Lung microvascular endothelial cell (primary cell): ENCODE results near the gene PDK3. TPM values are rescaled to one million over a fixed set of nuclear protein-coding genes. Genes with fewer than 3 reads are reported as not detected.

Experiments used
- DNase-seq, 2 donors: peaks; one replicate each; pipeline versions ENCODE4 v3.0.0 to v3.0.0-alpha.2; 2010; ENCODE audit warnings: low read depth in 2 of 2
- total RNA-seq: library from RNA; depleted of rRNA; stranded (reverse); fragments of >200 nt; gene quantifications from 2 replicates; pipeline ENCODE4 v1.2.1, GENCODE V29; 2014

PDK3 gene
- total RNA-seq, result 2.4 and 3.1 TPM in 2 replicates

DNA sequence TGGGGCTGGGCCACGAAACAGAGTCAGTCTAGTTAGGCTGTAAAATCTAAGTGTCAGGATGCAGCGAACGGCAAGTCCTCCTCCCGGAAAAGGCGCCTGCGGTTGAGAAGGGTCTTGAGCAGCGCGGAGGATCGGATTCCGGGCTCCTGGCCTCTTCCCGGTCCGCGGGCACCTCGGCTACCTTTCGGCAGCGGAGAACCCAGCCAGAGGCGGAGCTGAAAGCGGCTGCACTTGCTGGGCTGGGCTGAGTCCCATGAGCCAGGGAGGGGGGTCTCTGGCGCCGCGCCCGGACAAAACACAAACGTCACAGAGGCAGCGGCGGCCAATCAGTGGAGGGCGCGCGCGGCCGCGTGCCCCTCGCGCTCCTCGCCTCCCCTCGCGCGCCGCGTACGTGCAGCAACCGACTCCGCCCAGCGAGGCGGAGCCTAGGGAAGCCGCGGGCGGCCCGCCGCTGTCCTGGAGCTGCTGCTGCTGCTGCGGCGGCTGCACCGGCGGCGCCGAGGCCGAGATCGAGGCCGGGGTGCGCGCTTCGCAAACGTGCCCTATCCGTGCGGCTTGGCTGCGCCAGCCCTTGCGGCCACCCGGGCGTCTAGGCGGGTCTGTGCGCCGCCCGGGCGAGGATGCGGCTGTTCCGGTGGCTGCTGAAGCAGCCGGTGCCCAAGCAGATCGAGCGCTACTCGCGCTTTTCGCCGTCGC is at the start of gene PDK3:
PDK3 (plus strand) TSS at position 451 of the 696 bp plus-strand sequence; CDS start at position 621, 170 bp downstream.
- DNase-seq, result peak; percentile 83 to 91

DNA sequence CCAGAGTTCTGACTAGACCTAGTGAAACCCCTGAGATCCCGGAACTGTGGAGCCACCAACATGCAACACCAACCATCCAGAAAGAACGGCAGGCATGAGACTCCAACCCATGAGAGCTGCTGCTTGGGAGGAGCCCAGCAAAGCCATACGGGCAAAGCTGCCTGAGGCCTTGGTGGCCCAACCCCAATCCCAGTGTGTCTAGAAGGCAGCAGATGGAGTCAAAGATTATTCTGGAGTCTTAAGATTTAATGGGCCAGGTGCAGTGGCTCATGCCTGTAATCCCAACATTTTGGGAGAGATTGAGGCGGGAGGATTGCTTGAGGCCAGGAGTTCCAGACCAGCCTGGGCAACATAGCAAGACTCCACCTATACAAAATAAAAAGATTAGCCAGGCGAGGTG is 49.2 kb upstream of the PDK3 start:
- no peak for DNase-seq

DNA sequence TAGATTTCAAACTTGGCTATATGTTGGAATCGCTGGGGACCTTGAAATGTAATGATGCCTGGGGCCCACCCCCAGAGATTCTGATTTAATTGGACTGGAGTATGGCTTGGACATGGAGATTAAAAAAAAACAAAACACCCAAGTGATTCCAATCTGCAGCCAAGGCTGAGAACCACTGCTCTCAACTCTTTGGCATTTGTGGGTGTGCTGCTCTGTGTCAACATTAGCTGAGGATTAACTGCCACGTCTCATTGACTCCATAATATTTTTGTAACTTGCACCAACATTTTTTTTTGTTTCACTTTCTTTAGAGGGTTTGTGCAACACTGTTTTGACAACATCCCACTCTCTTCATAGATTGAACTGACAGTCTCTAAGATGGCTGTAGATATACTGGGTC is 41.1 kb upstream of the PDK3 start:
- DNase-seq, result no peak

DNA sequence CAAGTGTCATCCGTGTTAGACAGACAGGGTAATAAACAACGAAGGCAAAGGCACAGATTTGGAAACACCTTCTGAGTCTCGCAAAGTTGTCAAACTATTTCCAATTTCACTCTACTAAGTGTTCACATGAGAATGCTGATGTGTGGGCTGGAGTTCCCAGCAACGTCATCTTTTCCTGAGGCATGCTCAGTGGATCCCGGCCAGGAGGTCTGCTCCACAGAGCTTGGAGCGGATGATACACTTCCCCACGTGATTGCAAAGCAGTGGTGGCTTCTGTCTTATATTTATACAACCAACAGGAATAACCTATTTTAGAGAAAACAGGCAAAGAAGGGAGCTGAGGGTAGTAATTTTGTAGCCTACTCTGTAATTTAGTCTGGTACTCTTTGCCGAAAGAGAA is 40.1 kb upstream of the PDK3 start:
- peak; percentile 45 to 49 for DNase-seq

DNA sequence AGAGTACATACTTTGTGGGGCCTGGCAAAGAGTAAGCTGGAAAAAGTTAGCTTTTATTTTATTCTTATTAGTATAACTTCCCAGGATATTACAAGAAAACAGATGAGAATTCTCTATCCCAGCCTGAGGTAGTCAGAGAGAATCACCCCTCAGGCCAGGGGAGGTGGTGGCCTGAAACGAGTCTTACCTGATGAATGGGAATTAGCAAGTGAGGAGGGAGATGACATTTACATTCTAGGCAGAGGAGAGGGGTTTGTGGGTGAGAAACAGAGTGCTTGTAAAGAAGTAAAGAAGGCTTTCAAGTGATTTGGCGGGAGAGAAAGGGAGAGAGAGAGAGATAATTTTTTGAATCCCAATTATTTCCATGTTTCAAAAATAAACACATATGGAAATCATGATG is 39.3 kb upstream of the PDK3 start:
- DNase-seq, result no peak

DNA sequence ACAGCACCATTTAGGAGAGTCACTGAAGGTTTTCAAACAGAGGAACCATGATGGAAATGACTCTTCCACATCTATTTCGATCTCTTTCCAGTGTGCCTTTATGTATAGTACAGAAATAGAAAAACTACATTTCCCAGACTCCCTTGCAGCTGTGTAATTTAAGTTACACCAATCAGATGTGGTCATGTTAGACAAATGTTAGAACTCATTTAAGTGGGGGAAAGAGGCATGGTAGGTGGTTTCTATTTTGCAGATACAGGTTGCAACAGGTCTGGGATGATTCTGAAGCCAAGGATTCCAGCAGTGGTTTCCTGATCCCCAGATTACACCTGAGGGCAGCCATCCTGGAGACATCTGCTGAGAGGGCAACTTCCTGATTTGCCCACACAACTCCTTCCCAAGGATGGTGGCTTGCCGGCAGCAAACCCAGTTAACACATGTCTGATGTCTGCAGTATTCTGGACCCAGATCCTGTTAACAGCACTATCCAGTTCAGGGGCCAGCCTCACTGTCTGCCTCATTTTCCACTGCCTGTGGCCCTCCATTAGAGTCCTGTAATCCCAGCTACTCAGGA is 38.7 kb upstream of the PDK3 start:
- peak; percentile 3 to 28 for DNase-seq

DNA sequence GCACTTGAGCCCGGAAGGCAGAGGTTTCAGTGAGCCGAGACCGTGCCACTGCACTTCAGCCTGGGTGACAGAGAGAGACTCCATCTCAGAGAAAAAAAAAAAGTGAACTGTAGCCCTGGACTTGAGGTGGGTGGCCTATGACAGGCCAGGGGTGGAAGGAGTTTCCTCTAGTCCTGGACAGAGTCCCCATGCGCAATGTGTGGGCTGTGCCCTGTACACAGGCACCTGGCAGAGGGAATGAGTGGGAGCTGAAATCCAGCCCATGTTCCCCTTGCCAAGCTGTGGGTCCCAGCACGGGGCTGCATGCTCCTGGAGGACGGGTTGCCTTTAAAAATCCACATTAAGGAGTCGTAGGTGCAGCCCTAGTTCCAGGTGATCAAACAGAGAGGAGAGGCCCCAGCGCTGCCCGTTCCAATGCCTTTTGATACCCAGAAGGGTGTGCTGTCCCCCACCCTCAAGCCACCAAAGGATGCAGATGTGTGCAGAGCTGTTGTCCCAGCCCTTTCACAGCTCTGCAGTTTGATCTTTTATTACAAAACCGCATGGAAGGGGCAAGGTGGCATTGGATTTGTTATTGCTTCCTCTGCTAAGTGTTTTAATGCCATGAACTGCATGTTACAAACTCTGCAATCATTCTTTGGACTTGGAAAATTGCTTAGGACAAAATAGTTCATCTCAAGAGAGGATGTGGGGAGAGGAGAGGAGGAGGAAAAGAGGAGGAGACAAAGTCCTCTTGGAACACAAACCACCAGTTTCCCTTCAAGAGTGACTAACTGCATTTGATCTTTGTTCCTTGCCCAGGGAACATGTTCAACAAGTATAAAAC is 38.0 kb upstream of the PDK3 start:
- DNase-seq, result peak in 1 of 2 donors; percentile 10

DNA sequence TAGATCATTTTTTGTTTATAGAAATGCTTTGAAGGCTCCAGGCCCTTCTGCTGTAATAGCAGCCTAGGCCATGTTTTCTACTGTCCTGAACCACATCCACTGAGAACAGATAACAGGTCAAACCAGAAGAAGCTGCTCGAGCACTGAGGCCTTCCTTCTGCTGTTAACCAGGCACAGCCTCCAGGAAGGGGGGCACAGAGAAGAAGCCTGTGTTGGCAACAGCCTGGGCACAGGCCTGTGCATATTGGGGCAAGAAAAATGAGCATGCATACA is 37.4 kb upstream of the PDK3 start:
- no peak for DNase-seq

DNA sequence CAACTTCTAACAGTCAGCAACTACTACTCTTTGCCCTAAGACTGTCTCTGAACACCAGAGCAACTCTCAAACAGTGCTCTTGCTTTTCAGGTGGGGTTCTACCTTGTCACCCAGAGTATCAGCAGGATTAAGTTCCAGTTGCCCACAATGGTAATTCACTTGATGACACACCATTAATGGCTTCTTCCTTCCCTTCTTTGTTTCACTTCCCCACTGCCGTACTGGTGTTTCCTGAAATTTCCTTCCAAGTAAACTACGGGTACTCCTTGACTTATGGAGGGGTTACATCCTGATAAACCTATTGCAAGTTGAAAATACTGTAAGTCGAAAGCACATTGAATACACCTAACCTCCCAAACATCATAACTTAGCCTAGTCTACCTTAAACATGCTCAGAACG is 36.6 kb upstream of the PDK3 start:
- peak in 1 of 2 donors; percentile 37 for DNase-seq

DNA sequence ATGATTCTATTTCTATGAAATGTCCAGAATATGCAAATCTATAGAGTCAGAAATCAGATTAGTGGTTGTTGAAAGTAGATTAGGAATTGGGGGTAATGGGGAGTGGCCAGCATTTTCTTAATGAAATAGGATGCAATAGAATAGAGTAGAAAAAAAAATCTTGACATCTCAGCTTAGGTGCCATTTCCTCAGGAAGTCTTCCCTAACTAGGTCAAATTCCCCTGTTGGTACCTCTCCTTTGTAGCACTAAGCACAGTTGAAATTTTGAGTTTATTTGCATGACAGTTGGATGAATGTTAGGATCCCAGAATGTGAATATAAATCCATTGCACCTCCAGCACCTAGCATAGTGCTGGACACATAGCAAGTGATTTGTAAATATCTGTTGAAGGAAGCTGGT is 30.0 kb upstream of the PDK3 start:
- DNase-seq, result no peak

DNA sequence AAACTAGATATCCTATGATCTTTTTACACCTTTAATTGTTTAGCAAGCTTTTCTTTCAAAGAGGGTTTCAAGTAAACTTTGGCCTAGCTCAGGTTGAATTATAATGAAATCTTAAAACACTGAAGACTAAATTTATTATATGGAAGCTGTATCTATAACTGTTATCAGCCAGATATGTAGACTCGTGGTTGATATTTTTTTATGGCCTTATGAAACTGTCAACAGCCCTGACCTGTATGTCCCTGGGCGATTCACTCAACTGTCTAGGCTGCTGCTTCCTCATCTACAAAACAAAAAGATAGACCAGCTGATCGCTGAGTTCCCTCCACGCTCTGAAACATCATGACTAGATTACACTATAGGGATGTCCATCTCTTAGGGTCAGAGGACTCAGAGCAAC is 21.2 kb upstream of the PDK3 start:
- no peak for DNase-seq

DNA sequence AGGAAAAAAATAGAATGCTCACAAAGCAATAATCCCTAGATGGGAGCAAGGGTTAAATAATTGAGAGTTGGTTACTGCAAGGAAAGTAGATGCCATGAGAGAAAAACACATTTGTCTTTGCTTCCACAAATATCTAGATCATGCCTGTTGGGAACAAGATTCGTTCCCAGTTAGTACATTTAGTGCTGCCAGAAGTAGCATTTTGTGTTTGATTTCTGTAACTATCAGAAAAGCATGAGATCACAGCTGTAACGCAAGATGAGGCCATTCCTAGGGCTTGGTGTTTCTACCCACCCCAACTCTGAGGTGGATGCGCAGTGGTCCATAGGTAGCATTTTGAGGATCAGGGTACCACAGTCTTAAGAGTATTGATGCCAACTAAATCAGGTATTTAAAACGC is 20.4 kb upstream of the PDK3 start:
- DNase-seq, result no peak

DNA sequence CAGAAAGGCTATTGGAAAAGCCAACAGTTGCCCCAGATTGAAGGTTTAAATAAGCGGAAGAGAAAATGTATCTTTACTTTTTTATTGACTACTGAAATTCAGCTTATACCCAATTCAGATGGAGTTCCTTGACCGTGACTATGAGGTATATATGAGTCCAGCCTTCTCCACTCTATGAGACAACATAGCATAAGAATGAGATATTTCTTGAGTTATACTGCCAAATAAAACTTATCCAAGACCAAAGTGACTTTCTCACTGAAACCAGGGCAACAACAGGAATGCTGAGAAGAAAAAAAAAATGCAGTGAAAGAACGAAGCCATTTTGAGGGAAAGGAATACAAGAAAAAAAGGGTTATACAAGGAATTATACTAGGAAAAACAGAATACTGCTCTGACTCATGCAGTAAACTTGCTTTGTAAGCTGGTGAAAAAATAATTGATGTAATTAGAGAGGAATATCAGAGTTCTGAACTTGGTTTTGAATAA is 16.3 kb upstream of the PDK3 start:
- DNase-seq, result no peak

DNA sequence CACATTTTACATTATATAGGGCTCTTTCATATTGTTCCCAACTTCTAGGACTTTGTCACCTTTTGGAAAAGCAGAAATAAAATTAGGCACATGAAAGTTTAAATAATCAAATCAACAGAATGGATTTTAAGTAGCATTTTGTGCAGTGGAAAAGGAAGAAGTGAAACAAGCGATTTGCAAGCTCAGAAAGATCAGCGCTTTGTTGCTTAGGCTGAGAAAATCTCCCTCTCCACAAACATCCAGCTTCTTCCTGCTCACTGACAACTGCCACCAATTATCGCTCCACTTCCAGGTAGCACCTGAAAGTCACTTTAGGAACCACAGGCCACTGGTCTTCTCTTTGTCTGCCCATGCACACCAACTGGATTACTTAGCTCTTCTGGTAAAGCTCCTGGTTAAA is 2.0 kb upstream of the PDK3 start:
- no peak for DNase-seq

DNA sequence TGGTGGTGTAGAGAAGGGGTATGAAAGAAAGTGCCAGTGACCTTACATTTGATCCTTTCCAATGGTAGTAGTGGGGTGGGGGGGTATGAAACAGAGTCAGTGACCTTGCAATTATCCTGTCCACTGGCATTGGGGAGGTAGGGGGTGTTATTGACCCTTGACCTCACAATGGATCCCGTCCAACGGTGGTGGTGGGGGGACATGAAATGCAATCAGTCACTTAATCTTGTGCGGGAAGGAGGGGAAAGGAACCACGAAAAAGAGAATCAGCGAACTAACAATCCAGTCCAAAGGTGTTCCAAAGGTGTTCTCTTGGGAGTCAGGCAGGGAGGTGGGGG is 619 bp upstream of the PDK3 start:
- DNase-seq, result no peak

DNA sequence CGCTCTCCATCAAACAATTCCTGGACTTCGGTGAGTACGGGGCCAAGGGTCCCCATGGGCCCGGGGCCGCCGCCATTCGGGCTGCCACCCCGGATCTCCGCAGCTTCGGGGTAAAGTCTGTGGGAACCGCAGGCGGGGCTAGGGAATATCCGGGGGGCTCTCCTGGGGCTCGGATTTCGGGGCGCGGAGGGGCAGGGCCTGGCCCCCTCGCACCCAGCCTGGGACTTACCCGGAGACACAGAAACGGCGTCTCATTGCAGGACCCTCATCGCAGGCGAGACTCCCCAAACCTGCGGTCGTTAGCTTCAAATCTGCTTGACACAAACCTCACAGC is 413 bp downstream of the PDK3 start:
- no peak for DNase-seq

DNA sequence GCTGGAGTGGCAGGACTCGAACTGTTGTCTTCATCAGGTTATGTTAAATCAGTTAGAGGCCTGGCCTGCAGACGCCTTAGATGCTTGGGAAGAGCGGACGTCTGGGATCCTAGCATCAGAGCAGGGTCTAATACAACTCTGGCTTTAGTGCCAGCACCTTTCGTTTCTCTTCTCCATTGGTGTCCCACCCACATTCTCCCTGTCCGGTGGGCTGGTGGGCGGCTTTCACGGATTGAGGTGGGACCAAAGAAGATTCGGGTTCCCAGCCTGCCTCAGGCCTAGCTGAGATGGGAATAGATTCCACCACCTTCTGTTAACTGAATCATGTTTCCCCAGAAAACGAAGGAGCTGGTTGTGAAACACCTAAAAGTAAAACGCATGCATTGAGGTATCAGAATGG is 939 bp downstream of the PDK3 start:
- DNase-seq, result no peak

DNA sequence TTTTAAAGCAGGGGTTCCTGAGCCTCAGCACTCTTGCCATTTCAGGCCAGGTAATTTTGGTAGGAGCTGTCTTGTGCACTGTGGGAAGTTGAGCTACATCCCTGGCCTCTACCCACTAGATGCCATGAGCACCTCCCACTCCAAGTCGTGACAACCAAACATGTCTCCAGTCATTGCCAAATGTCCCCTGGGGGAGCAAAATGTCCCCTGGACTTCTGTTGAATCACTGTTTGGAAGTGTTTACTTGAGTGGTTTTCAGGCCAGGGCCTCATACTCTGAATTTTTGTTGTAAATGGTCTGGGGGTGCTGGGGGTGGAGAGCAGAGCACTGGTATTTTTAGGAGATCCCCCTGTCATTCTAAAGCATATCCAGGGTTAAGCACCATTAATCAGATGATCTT is 3.2 kb downstream of the PDK3 start:
- no peak for DNase-seq

DNA sequence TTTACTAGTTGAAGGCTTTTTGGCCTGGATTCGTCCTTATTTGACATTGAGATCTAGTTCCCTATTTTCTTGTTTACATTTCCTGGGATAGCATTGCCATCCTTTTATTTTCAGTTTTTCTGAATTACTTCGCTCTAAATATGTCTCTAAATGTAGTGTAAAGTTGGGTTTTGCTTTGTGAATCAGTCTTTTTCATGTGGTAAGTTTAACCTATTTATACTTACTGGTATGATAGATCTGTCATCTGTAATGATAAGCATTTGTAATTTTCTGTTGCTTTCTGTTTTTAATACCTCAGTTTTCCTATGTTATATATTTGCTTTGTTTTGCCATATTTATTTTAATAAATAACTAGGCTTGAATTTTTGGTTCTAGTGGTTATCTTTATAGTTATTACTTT is 6.7 kb downstream of the PDK3 start:
- DNase-seq, result no peak

DNA sequence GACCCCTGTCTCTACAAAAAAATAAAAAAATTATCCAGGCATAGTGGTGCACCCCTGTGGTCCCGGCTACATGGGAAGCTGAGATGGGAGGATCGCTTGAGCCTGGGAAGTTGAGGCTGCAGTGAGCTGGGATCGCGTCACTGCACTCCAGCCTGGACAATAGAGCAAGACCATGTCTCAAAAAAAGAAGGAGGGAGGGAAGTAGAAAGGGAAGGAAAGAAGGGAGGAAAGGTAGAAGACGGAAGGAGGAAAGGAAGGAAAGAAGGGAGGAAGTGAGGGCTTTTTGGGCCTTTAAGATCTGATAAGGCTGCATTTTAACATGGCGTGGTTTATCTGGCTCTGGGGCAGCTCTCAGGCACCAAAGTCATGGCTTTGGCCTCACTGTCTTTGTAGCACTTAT is 10.4 kb downstream of the PDK3 start:
- no peak for DNase-seq

DNA sequence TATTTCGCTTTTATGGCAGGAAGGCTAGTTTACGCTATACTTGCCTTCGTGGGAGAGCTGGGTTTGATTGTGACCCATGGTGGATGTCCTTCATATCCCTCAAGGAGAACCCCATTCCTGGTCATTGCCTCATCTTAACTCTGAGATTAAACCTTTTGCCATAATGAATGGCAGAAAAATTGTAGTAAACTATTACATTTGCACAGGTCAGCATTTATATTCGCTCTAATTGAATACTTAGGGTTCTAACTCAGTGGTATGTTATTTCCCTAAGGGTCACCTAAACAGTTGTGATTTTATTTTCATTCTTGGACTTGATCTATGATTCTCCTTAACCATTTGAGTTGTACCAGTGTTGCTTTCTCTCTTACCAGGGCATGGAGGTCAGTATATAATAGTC is 13.4 kb downstream of the PDK3 start:
- DNase-seq, result no peak

DNA sequence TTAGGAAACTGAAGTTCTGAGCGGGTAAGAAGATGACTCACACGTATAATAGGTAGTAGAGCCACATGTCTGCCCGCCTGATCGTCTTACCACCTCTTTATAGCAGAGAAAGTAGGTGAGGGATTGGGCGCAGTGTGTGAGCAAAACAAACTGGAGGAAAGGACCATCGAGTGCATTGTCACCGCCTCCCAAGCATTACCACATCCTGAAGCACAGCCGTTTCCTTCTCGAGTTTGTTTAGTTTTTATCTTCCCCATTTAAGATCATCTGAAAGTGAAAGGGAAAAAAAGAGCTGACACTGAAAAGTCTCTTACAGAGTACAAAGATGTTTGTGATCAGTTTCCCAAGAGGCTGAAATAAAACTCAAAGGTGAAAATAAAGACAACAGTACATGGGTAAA is 14.8 kb downstream of the PDK3 start:
- peak in 1 of 2 donors; percentile 51 for DNase-seq

DNA sequence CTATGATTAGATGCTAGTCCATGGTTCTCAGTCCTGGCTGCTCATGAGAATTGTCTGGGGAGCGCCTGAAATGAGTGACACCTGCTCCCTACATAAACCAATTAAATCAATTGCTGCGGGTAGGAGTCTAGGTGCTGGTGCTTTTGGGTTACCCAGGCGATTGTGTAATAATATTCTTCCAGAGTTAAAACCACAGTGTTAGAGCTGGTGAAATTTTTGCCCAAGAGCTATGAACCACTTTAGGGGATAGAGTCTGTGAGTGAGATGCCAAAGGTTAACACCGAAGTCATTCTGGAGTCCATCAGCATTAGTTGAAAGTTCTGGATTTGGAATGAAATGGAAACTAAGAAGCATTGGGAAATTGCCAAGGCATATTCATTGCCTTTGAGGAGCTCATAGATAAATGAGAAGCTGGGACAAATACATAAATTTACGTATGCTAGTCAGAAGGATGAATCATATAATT is 15.3 kb downstream of the PDK3 start:
- no peak for DNase-seq
